ENCODE results near the gene ANAPC10.

ANAPC10 gene

GRCh38 chr4:145075742-145076468, 22.1 kb downstream of the ANAPC10 start:
- in situ Hi-C loops (cut with HindIII; ENCODE audit: low sequenced_read_pairs): no loop called here

GRCh38 chr4:145071560-145071959, 26.4 kb downstream of the ANAPC10 start:
- in situ Hi-C loops (cut with HindIII; ENCODE audit: low sequenced_read_pairs): no loop called here

GRCh38 chr4:145069361-145069760, 28.6 kb downstream of the ANAPC10 start:
- in situ Hi-C loops (cut with HindIII; ENCODE audit: low sequenced_read_pairs): no loop called here

- in situ Hi-C loops (cut with HindIII; ENCODE audit: low sequenced_read_pairs): no loop called here
Observed at GRCh38 chr4:145066063-145066501, 31.9 kb downstream of the ANAPC10 start.

GRCh38 chr4:145061318-145061920, 36.6 kb downstream of the ANAPC10 start:
- in situ Hi-C loops (cut with HindIII; ENCODE audit: low sequenced_read_pairs): no loop called here

GRCh38 chr4:145058256-145058655, 39.7 kb downstream of the ANAPC10 start:
- in situ Hi-C loops (cut with HindIII; ENCODE audit: low sequenced_read_pairs): no loop called here

GRCh38 chr4:145056325-145057130, 41.5 kb downstream of the ANAPC10 start:
- in situ Hi-C loops (cut with HindIII; ENCODE audit: low sequenced_read_pairs): no loop called here

- in situ Hi-C loops (cut with HindIII; ENCODE audit: low sequenced_read_pairs): no loop called here
Observed at GRCh38 chr4:145055533-145056257, 42.3 kb downstream of the ANAPC10 start.

- in situ Hi-C loops (cut with HindIII; ENCODE audit: low sequenced_read_pairs): no loop called here
Observed at GRCh38 chr4:145049241-145049640, 48.8 kb downstream of the ANAPC10 start.

- in situ Hi-C loops (cut with HindIII; ENCODE audit: low sequenced_read_pairs): no loop called here
Observed at GRCh38 chr4:145048817-145049216, 49.2 kb downstream of the ANAPC10 start.

- in situ Hi-C loops (cut with HindIII; ENCODE audit: low sequenced_read_pairs): no loop called here
Observed at GRCh38 chr4:145047151-145047550, 50.8 kb downstream of the ANAPC10 start.

- in situ Hi-C loops (cut with HindIII; ENCODE audit: low sequenced_read_pairs): no loop called here
Observed at GRCh38 chr4:145045180-145045579, 52.8 kb downstream of the ANAPC10 start.

- in situ Hi-C loops (cut with HindIII; ENCODE audit: low sequenced_read_pairs): no loop called here
Observed at GRCh38 chr4:145044341-145044740, 53.7 kb downstream of the ANAPC10 start.

GRCh38 chr4:145043306-145043705, 54.7 kb downstream of the ANAPC10 start:
- in situ Hi-C loops (cut with HindIII; ENCODE audit: low sequenced_read_pairs): no loop called here

- in situ Hi-C loops (cut with HindIII; ENCODE audit: low sequenced_read_pairs): no loop called here
Observed at GRCh38 chr4:145042601-145043285, 55.3 kb downstream of the ANAPC10 start.

- in situ Hi-C loops (cut with HindIII; ENCODE audit: low sequenced_read_pairs): no loop called here
Observed at GRCh38 chr4:145041378-145041777, 56.6 kb downstream of the ANAPC10 start.

GRCh38 chr4:145035494-145036136, 62.4 kb downstream of the ANAPC10 start:
- in situ Hi-C loops (cut with HindIII; ENCODE audit: low sequenced_read_pairs): no loop called here

GRCh38 chr4:145034727-145035211, 63.2 kb downstream of the ANAPC10 start:
- in situ Hi-C loops (cut with HindIII; ENCODE audit: low sequenced_read_pairs): no loop called here

- in situ Hi-C loops (cut with HindIII; ENCODE audit: low sequenced_read_pairs): no loop called here
Observed at GRCh38 chr4:145019346-145019745, 78.7 kb downstream of the ANAPC10 start.

- in situ Hi-C loops (cut with HindIII; ENCODE audit: low sequenced_read_pairs): no loop called here
Observed at GRCh38 chr4:145014365-145014764, 83.6 kb downstream of the ANAPC10 start.
